GM12801 (cell line): ENCODE data around the gene VASN.

Source experiments
- CTCF ChIP-seq: IDR thresholded peaks from one replicate; pipeline ENCODE4 v1.5.1; 2011; ENCODE audit warnings: control low read depth; ENCODE audit not compliant: insufficient read length; ENCODE audit errors: extremely low read depth

VASN gene

GRCh38 chr16:4420505-4421105, 49.0 kb downstream of the VASN start:
- no peak for TF ChIP-seq CTCF

GRCh38 chr16:4425378-4426020, 53.9 kb downstream of the VASN start, which contains the start of gene DNAJA3:
DNAJA3 (plus strand) TSS chr16:4425868; CDS start chr16:4425882, 14 bp downstream.
- no peak for TF ChIP-seq CTCF

- TF ChIP-seq CTCF, result no peak
Measured at GRCh38 chr16:4426021-4426684, 54.5 kb downstream of the VASN start.

- no peak for TF ChIP-seq CTCF
Measured at GRCh38 chr16:4426722-4427372, 55.2 kb downstream of the VASN start.

GRCh38 chr16:4428500-4428899, 56.9 kb downstream of the VASN start:
- no peak for TF ChIP-seq CTCF

GRCh38 chr16:4431023-4431422, 59.4 kb downstream of the VASN start:
- TF ChIP-seq CTCF, result no peak
